ENCODE measurements around the gene RAB4B.

Gene RAB4B

DNA sequence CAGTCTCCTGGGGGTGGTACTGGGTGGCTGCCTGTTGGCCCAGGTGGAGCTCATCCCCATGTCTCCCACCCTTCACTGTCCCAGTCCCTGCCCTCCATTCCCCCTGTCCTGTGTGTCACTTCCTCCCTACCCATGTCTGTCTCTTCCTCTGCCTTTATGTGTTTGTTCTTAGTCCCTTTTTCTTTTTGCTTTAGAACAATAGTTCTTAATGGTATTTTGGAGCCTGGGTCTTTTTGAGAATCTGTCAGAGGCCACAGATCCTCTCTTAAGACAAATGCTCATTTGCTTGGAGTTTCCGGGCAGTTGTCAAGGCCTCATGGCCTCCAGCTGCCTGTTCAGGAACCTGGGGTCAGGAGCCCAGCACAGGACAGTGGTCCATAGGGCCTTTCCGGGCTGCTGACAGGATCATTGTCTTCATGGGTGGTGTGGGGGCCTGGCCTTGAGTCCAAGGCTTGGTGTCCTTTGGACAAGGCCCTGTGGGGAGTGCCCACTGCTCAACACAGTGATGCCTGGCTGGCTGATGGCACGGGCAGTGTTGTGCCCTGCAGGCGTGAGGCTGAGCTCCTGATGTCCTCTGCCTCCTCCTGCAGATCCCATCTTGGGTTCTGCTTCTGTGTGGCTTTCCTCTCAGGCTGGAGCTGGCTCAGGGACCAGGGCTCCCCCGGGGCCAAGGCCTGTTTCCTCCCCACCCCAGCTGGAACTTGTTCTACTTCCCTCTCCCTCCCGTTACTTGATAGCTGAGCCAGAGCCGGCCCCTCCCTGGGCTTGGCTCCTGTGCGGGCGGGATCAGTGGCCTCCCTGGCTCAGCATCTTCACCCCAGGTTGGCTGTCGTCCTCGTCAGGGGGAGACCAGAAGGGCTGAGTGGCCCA, 24.5 kb downstream of the RAB4B start:
- Histone ChIP-seq H2BK120ac (ENCODE audit: low read depth, low read length) (no peak overlapping the region), H2BK15ac (ENCODE audit: low read length) (no peak overlapping the region), H2AFZ (ENCODE audit: low read length) (no peak overlapping the region), H4K91ac (ENCODE audit: low read depth, low read length, poor library complexity) (no peak overlapping the region), H3K4me2 (ENCODE audit: insufficient read depth, low read length, poor library complexity, severe bottlenecking) (no peak overlapping the region), H3K36me3 (replicated peaks in 1 of 2; ENCODE audit: control insufficient read depth in 2 of 2, insufficient read depth in 2 of 2, low read length in 2 of 2) (peaks cover 32 to 70% of the 10 kb centered on the region in 2 donors), H3K4me3 (ENCODE audit: low read length in 2 of 2) (peak overlapping the region in 1 of 2 donors; percentile 11), H3K18ac (ENCODE audit: low read length) (no peak overlapping the region), H2AK5ac (ENCODE audit: low read depth, low read length) (no peak overlapping the region), H4K8ac (ENCODE audit: low read depth, low read length) (no peak overlapping the region), H3K79me1 (ENCODE audit: low read depth, low read length) (peaks cover 33% of the 10 kb centered on the region), H3K14ac (ENCODE audit: low read length) (no peak overlapping the region), H3K9ac (ENCODE audit: low read depth, low read length, poor library complexity) (peak overlapping the region; percentile 78), H2BK5ac (ENCODE audit: low read length) (peak overlapping the region; percentile 2), H3K9me3 (replicated peaks in 1 of 2; ENCODE audit: control insufficient read depth in 2 of 2, insufficient read depth in 1 of 2, low read depth in 1 of 2, low read length in 2 of 2) (no peaks in the 10 kb centered on the region), H3K27me3 (ENCODE audit: control insufficient read depth in 3 of 3, insufficient read depth in 3 of 3, low read depth in 1 of 3, low read length in 3 of 3) (no peaks in the 10 kb centered on the region), H3K27ac (replicated peaks; ENCODE audit: low read length) (no peak overlapping the region), H3K4me1 (ENCODE audit: control insufficient read depth in 2 of 2, insufficient read depth in 1 of 2, low read depth in 1 of 2, low read length in 2 of 2) (peaks cover 47 to 58% of the 10 kb centered on the region in 2 donors), H3K23ac (ENCODE audit: low read depth, low read length, poor library complexity) (peak overlapping the region; percentile 29), H3K4ac (ENCODE audit: low read length) (no peak overlapping the region), H2BK12ac (ENCODE audit: low read length) (no peak overlapping the region)
- WGBS, 2 donors (ENCODE audit: extremely low coverage in 2 of 2, insufficient read length in 2 of 2, insufficient replicate concordance in 1 of 2), result no CpG with 5 or more reads among the region's 11 CpGs
- DNase-seq (ENCODE audit: low spot score), result no peak

DNA sequence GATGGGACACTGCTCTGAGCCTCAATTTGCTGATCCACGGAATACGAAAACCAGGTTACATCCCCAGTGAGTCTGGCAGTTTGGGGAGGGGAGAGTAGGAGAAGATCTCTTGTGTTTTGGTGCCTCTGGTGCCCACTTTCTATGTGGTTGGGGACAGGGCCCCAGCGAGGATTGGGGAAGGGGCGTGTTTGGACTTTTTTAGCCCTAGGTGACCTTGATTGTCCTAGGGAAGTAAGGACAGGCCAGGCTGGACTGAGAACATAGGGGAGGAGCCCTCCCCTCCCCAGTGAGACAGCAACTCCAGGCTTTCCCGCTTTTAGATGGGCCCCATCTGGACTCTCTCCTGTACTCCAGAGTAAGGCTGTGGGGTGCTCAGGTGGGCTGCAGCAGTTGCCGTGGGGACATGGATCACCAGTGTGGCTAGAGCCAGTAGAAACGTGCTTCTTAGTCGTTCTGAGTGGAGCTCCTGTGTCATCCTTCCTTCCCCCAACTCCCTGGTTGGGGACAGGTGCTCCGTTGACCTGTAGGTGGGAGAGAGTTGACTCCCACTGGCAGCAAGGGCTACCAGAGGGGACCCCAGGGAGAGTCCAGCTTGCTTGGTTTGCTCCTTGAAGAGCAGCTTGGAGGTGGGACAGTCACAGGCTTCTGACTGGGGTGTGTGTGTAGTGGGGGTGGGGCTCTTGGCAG, 25.3 kb downstream of the RAB4B start:
- Histone ChIP-seq H2AFZ (ENCODE audit: low read length) (no peak overlapping the region), H2BK15ac (ENCODE audit: low read length) (no peak overlapping the region), H3K4ac (ENCODE audit: low read length) (no peak overlapping the region), H3K18ac (ENCODE audit: low read length) (no peak overlapping the region), H3K27me3 (ENCODE audit: control insufficient read depth in 3 of 3, insufficient read depth in 3 of 3, low read depth in 1 of 3, low read length in 3 of 3) (no peaks in the 10 kb centered on the region), H3K79me1 (ENCODE audit: low read depth, low read length) (peaks cover 32% of the 10 kb centered on the region), H2AK5ac (ENCODE audit: low read depth, low read length) (no peak overlapping the region), H3K23ac (ENCODE audit: low read depth, low read length, poor library complexity) (no peak overlapping the region), H3K9me3 (replicated peaks in 1 of 2; ENCODE audit: control insufficient read depth in 2 of 2, insufficient read depth in 1 of 2, low read depth in 1 of 2, low read length in 2 of 2) (no peaks in the 10 kb centered on the region), H3K9ac (ENCODE audit: low read depth, low read length, poor library complexity) (peak overlapping the region; percentile 38), H3K4me1 (ENCODE audit: control insufficient read depth in 2 of 2, insufficient read depth in 1 of 2, low read depth in 1 of 2, low read length in 2 of 2) (peaks cover 46 to 61% of the 10 kb centered on the region in 2 donors), H3K4me2 (ENCODE audit: insufficient read depth, low read length, poor library complexity, severe bottlenecking) (no peak overlapping the region), H2BK5ac (ENCODE audit: low read length) (peak overlapping the region; percentile 2), H4K8ac (ENCODE audit: low read depth, low read length) (no peak overlapping the region), H2BK120ac (ENCODE audit: low read depth, low read length) (no peak overlapping the region), H3K36me3 (replicated peaks in 1 of 2; ENCODE audit: control insufficient read depth in 2 of 2, insufficient read depth in 2 of 2, low read length in 2 of 2) (peaks cover 40 to 78% of the 10 kb centered on the region in 2 donors), H3K4me3 (ENCODE audit: low read length in 2 of 2) (no peak overlapping the region), H3K27ac (replicated peaks; ENCODE audit: low read length) (no peak overlapping the region), H2BK12ac (ENCODE audit: low read length) (no peak overlapping the region), H3K14ac (ENCODE audit: low read length) (no peak overlapping the region), H4K91ac (ENCODE audit: low read depth, low read length, poor library complexity) (no peak overlapping the region)
- DNase-seq (ENCODE audit: low spot score), result no peak
- WGBS, 2 donors (ENCODE audit: extremely low coverage in 2 of 2, insufficient read length in 2 of 2, insufficient replicate concordance in 1 of 2), result no CpG with 5 or more reads among the region's 9 CpGs

DNA sequence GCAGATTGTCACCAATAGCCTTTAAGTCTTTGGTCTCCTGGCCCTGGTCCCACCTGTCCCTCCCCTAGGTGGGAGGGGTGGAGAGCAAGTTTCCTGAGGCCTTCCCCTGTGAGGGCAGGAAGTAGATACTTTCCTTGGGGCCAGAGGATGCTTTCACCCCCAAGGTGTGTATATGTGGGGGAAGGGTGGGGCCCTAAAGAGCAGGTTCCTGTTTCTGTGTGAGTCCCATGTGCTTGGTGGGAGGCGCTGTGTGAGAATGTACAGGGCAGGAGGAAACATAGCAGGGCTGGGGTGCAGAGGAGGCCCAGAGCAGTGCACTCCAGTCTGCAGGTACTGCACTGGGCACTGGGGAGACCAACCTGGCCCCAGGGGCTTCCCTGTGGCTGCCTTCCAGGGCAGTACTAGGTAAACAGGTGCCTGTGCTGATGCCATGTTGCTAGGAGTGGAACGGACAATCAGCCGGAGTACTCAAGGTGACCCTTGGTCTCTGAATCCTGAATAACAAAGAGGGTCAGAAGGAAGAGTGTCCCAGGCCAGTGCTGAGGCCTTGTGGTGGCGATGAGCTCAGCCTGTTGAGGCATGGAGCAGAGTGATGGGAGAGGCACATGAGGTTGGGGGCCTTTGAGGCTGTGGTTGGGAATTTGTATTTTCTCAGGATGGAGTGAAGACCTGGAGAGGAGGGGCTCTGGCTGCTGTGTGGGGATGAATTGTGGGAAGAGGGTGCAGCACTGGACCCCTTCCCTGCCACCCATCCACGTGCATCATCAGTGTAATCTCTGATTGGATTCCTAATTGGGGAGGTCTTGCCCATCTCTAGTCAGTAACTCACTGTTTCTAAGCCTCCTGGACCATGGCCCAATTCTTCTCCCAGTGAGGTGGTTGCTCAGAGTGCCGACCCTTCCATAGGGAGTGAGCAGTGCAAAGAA, 26.1 kb downstream of the RAB4B start:
- H3K27ac ChIP-seq (replicated peaks; ENCODE audit: low read length), result no peak overlapping the region

More for the DNA sequence above, 26.1 kb downstream of the RAB4B start:
- Histone ChIP-seq H2BK120ac (ENCODE audit: low read depth, low read length) (no peak overlapping the region), H3K36me3 (replicated peaks in 1 of 2; ENCODE audit: control insufficient read depth in 2 of 2, insufficient read depth in 2 of 2, low read length in 2 of 2) (peaks cover 44 to 86% of the 10 kb centered on the region in 2 donors), H4K8ac (ENCODE audit: low read depth, low read length) (no peak overlapping the region), H2BK12ac (ENCODE audit: low read length) (no peak overlapping the region), H3K18ac (ENCODE audit: low read length) (no peak overlapping the region), H2BK5ac (ENCODE audit: low read length) (peak overlapping the region; percentile 2), H3K79me1 (ENCODE audit: low read depth, low read length) (peaks cover 32% of the 10 kb centered on the region), H2AFZ (ENCODE audit: low read length) (no peak overlapping the region), H3K9me3 (replicated peaks in 1 of 2; ENCODE audit: control insufficient read depth in 2 of 2, insufficient read depth in 1 of 2, low read depth in 1 of 2, low read length in 2 of 2) (no peaks in the 10 kb centered on the region), H4K91ac (ENCODE audit: low read depth, low read length, poor library complexity) (no peak overlapping the region), H3K23ac (ENCODE audit: low read depth, low read length, poor library complexity) (peak overlapping the region; percentile 51), H3K14ac (ENCODE audit: low read length) (no peak overlapping the region), H3K4me1 (ENCODE audit: control insufficient read depth in 2 of 2, insufficient read depth in 1 of 2, low read depth in 1 of 2, low read length in 2 of 2) (peaks cover 46 to 61% of the 10 kb centered on the region in 2 donors), H2BK15ac (ENCODE audit: low read length) (no peak overlapping the region), H3K4me2 (ENCODE audit: insufficient read depth, low read length, poor library complexity, severe bottlenecking) (no peak overlapping the region), H2AK5ac (ENCODE audit: low read depth, low read length) (no peak overlapping the region), H3K4me3 (ENCODE audit: low read length in 2 of 2) (no peak overlapping the region), H3K9ac (ENCODE audit: low read depth, low read length, poor library complexity) (peak overlapping the region; percentile 38), H3K27me3 (ENCODE audit: control insufficient read depth in 3 of 3, insufficient read depth in 3 of 3, low read depth in 1 of 3, low read length in 3 of 3) (no peaks in the 10 kb centered on the region), H3K4ac (ENCODE audit: low read length) (no peak overlapping the region)
- no peak for DNase-seq (ENCODE audit: low spot score)
- WGBS, 2 donors (ENCODE audit: extremely low coverage in 2 of 2, insufficient read length in 2 of 2, insufficient replicate concordance in 1 of 2), result no CpG with 5 or more reads among the region's 6 CpGs
